ENCODE results near the gene IL33. TPM values are rescaled to one million over a fixed set of nuclear protein-coding genes. Genes with fewer than 3 reads are reported as not detected.

IL33 gene
- total and polyA plus RNA-seq, 2 of the 8 experiments (the other 6 are each of a cell fraction or from before 2014, with no cell fraction given), result not detected

- H2AFZ ChIP-seq (ENCODE audit: low read length), result no peak overlapping the region
- no peak overlapping the region for H3K9ac ChIP-seq (replicated peaks in 1 of 4; ENCODE audit: extremely low read depth in 1 of 4, low read depth in 3 of 4, low read length in 3 of 4)
- H2BK12ac ChIP-seq (ENCODE audit: low read depth, low read length), result no peak overlapping the region
- no peak overlapping the region for H2BK20ac ChIP-seq (ENCODE audit: low read length)
- H3K23ac ChIP-seq (ENCODE audit: insufficient read length), result no peak overlapping the region
- FAIRE-seq (no peak), DNase-seq (ENCODE audit: low read depth in 1 of 2, low spot score in 2 of 2) (no peak)
- no peak overlapping the region for H2BK15ac ChIP-seq (ENCODE audit: low read length)
- H4K20me1 ChIP-seq (replicated peaks in 1 of 2; ENCODE audit: control insufficient read depth in 1 of 2, insufficient read depth in 2 of 2, low read length in 2 of 2), result no peaks in the 10 kb centered on the region
- H2AK5ac ChIP-seq (ENCODE audit: low read depth, low read length), result no peak overlapping the region
- POLR2A ChIA-PET (ENCODE audit: partially characterized antibody), result interaction anchor here (1.1 kb wide), 1 partner anchor 137 kb away, joined by 3 read pairs; no protein-coding TSS in a partner anchor
- H3K79me2 ChIP-seq (ENCODE audit: control insufficient read depth in 1 of 2, insufficient read depth in 2 of 2, low read length in 2 of 2), result no peaks in the 10 kb centered on the region
- no peak overlapping the region for H4K91ac ChIP-seq (replicated peaks; ENCODE audit: insufficient read length, low read length)
- no peak overlapping the region for H3K18ac ChIP-seq (ENCODE audit: extremely low read depth, low read length)
- H3K9me3 ChIP-seq (ENCODE audit: insufficient read depth in 2 of 2, low read depth in 1 of 2, low read length in 1 of 2), result no peaks in the 10 kb centered on the region
- no peak overlapping the region for H2BK5ac ChIP-seq (ENCODE audit: low read depth, low read length)
- TF ChIP-seq TAF1 (IDR thresholded peaks at IDR 0.05; ENCODE audit: low read depth, low read length) (no peak), RXRA (IDR thresholded peaks at IDR 0.05; ENCODE audit: insufficient read depth, low read depth, low read length) (no peak), CREB1 (IDR thresholded peaks at IDR 0.05) (no peak), KDM4A (IDR thresholded peaks at IDR 0.05; ENCODE audit: low read depth, low read length, severe bottlenecking) (no peak), TCF12 (IDR thresholded peaks at IDR 0.05; ENCODE audit: low read depth, low read length) (no peak), ZNF274 (IDR thresholded peaks at IDR 0.05; ENCODE audit: borderline replicate concordance, extremely low read depth, low read length) (no peak), BCL11A (IDR thresholded peaks at IDR 0.05; ENCODE audit: low read depth in 2 of 2, low read length in 2 of 2) (no peak), JUN (IDR thresholded peaks at IDR 0.05; ENCODE audit: low read depth, low read length) (no peak), SP2 (IDR thresholded peaks at IDR 0.05; ENCODE audit: low read length) (no peak), PHF8 (conservative IDR thresholded peaks at IDR 0.05; ENCODE audit: low read depth, low read length) (no peak), POLR2AphosphoS5 (IDR thresholded peaks at IDR 0.05; ENCODE audit: low read depth, low read length) (no peak)
- TF ChIP-seq, protein P1, sequence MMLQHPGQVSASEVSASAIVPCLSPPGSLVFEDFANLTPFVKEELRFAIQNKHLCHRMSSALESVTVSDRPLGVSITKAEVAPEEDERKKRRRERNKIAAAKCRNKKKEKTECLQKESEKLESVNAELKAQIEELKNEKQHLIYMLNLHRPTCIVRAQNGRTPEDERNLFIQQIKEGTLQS (IDR thresholded peaks at IDR 0.05; ENCODE audit: insufficient read depth, low read depth, low read length), result no peak
- H3K27me3 ChIP-seq (replicated peaks in 1 of 4; ENCODE audit: control insufficient read depth in 3 of 4, extremely low read depth in 1 of 4, insufficient read depth in 3 of 4, low read length in 3 of 4), result no peaks in the 10 kb centered on the region
- 80% methylated on average over 1 of the region's 1 CpG; no CpG with 5 or more reads in 1 of the 2 experiments for WGBS, 2 experiments (ENCODE audit: extremely low coverage in 1 of 2, insufficient coverage in 1 of 2, insufficient read length in 1 of 2, insufficient replicate concordance in 2 of 2, low coverage in 1 of 2, low lambda C conversion rate in 2 of 2, missing lambda C conversion rate in 1 of 2)
- H3K79me1 ChIP-seq (ENCODE audit: low read depth, low read length), result no peaks in the 10 kb centered on the region
- H3K27ac ChIP-seq (ENCODE audit: low read depth, low read length), result no peak overlapping the region
- H4K8ac ChIP-seq (ENCODE audit: extremely low read depth, insufficient read depth, low read length), result no peak overlapping the region
- H4K5ac ChIP-seq (ENCODE audit: insufficient read length, low read depth, low read length), result no peak overlapping the region
- CTCF ChIA-PET (ENCODE audit: partially characterized antibody), result interaction anchor here (1.1 to 3.7 kb wide), 3 partner anchors 18 to 348 kb away, joined by 3 to 15 read pairs (median 5); no protein-coding TSS in a partner anchor
- H3K4me1 ChIP-seq (replicated peaks in 1 of 4; ENCODE audit: control insufficient read depth in 3 of 4, insufficient read depth in 4 of 4, low read length in 3 of 4), result no peaks in the 10 kb centered on the region
- no peaks in the 10 kb centered on the region for H3K36me3 ChIP-seq (ENCODE audit: control insufficient read depth in 2 of 4, insufficient read depth in 4 of 4, low read length in 3 of 4)
- H3K4ac ChIP-seq (replicated peaks; ENCODE audit: insufficient read length, low read depth, low read length), result no peak overlapping the region
- H3K23me2 ChIP-seq (ENCODE audit: low read depth, low read length), result no peaks in the 10 kb centered on the region
- no peak overlapping the region for H2BK120ac ChIP-seq (replicated peaks; ENCODE audit: low read depth, low read length)
- H3K4me3 ChIP-seq (ENCODE audit: extremely low read depth in 1 of 4, insufficient read depth in 2 of 4, low read depth in 3 of 4, low read length in 4 of 4), result no peak overlapping the region
- no peak overlapping the region for H3K4me2 ChIP-seq (ENCODE audit: insufficient read depth in 1 of 2, low read depth in 2 of 2, low read length in 2 of 2)
- H3K56ac ChIP-seq (replicated peaks; ENCODE audit: insufficient read length, low read depth, low read length), result no peak overlapping the region
- H3K14ac ChIP-seq (ENCODE audit: insufficient read length), result no peak overlapping the region
These were observed 1.3 kb downstream of the IL33 start for GRCh38 chr9:6216951-6217350.
